ENCODE measurements around the gene VTI1A. TPM values are rescaled to one million over a fixed set of nuclear protein-coding genes. Genes with fewer than 3 reads are reported as not detected.

The VTI1A gene
- total and polyA plus RNA-seq, 2 experiments from 2014 or later = 26.8 to 31.0 TPM

DNA sequence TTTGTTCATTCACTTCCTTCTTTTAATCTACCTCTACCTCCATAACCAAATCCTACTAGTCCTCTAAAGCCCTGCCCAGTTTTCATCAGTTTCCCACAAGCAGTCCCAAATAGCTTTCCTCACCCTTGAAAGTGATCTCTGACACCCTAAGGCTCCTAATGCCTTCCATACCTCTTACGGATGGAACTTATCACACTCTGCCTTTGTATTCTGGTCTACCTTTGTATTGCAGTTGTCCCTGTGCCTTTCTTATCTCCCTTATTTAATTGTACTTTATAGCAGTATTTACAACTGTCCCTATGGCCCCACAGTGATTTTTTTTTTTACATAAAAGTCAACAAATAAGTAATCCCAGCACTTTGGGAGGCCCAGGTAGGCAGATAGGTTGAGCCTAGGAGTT, 39.3 kb upstream of the VTI1A start:
- TF ChIP-seq, protein P1, sequence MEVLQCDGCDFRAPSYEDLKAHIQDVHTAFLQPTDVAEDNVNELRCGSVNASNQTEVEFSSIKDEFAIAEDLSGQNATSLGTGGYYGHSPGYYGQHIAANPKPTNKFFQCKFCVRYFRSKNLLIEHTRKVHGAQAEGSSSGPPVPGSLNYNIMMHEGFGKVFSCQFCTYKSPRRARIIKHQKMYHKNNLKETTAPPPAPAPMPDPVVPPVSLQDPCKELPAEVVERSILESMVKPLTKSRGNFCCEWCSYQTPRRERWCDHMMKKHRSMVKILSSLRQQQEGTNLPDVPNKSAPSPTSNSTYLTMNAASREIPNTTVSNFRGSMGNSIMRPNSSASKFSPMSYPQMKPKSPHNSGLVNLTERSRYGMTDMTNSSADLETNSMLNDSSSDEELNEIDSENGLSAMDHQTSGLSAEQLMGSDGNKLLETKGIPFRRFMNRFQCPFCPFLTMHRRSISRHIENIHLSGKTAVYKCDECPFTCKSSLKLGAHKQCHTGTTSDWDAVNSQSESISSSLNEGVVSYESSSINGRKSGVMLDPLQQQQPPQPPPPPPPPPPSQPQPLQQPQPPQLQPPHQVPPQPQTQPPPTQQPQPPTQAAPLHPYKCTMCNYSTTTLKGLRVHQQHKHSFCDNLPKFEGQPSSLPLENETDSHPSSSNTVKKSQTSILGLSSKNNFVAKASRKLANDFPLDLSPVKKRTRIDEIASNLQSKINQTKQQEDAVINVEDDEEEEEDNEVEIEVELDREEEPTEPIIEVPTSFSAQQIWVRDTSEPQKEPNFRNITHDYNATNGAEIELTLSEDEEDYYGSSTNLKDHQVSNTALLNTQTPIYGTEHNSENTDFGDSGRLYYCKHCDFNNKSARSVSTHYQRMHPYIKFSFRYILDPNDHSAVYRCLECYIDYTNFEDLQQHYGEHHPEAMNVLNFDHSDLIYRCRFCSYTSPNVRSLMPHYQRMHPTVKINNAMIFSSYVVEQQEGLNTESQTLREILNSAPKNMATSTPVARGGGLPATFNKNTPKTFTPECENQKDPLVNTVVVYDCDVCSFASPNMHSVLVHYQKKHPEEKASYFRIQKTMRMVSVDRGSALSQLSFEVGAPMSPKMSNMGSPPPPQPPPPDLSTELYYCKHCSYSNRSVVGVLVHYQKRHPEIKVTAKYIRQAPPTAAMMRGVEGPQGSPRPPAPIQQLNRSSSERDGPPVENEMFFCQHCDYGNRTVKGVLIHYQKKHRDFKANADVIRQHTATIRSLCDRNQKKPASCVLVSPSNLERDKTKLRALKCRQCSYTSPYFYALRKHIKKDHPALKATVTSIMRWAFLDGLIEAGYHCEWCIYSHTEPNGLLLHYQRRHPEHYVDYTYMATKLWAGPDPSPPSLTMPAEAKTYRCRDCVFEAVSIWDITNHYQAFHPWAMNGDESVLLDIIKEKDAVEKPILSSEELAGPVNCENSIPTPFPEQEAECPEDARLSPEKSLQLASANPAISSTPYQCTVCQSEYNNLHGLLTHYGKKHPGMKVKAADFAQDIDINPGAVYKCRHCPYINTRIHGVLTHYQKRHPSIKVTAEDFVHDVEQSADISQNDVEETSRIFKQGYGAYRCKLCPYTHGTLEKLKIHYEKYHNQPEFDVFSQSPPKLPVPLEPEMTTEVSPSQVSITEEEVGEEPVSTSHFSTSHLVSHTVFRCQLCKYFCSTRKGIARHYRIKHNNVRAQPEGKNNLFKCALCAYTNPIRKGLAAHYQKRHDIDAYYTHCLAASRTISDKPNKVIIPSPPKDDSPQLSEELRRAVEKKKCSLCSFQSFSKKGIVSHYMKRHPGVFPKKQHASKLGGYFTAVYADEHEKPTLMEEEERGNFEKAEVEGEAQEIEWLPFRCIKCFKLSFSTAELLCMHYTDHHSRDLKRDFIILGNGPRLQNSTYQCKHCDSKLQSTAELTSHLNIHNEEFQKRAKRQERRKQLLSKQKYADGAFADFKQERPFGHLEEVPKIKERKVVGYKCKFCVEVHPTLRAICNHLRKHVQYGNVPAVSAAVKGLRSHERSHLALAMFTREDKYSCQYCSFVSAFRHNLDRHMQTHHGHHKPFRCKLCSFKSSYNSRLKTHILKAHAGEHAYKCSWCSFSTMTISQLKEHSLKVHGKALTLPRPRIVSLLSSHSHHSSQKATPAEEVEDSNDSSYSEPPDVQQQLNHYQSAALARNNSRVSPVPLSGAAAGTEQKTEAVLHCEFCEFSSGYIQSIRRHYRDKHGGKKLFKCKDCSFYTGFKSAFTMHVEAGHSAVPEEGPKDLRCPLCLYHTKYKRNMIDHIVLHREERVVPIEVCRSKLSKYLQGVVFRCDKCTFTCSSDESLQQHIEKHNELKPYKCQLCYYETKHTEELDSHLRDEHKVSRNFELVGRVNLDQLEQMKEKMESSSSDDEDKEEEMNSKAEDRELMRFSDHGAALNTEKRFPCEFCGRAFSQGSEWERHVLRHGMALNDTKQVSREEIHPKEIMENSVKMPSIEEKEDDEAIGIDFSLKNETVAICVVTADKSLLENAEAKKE (CRISPR knock-in tag; IDR thresholded peaks at IDR 0.05) = no peak
- TF ChIP-seq EZH2phosphoT487 (IDR thresholded peaks at IDR 0.05; ENCODE audit: unreplicated experiment) = no peak
- TF ChIP-seq JUNB (IDR thresholded peaks at IDR 0.05; ENCODE audit: unreplicated experiment) = no peak
- TF ChIP-seq ZNF114 (CRISPR knock-in tag; IDR thresholded peaks at IDR 0.05) = no peak
- TF ChIP-seq, protein P2, sequence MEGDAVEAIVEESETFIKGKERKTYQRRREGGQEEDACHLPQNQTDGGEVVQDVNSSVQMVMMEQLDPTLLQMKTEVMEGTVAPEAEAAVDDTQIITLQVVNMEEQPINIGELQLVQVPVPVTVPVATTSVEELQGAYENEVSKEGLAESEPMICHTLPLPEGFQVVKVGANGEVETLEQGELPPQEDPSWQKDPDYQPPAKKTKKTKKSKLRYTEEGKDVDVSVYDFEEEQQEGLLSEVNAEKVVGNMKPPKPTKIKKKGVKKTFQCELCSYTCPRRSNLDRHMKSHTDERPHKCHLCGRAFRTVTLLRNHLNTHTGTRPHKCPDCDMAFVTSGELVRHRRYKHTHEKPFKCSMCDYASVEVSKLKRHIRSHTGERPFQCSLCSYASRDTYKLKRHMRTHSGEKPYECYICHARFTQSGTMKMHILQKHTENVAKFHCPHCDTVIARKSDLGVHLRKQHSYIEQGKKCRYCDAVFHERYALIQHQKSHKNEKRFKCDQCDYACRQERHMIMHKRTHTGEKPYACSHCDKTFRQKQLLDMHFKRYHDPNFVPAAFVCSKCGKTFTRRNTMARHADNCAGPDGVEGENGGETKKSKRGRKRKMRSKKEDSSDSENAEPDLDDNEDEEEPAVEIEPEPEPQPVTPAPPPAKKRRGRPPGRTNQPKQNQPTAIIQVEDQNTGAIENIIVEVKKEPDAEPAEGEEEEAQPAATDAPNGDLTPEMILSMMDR (conservative IDR thresholded peaks at IDR 0.05; ENCODE audit: low read depth in 2 of 2) = no peak
- no peak for TF ChIP-seq POLR2AphosphoS5 (IDR thresholded peaks at IDR 0.05; ENCODE audit: low read depth)
- TF ChIP-seq, protein P3, sequence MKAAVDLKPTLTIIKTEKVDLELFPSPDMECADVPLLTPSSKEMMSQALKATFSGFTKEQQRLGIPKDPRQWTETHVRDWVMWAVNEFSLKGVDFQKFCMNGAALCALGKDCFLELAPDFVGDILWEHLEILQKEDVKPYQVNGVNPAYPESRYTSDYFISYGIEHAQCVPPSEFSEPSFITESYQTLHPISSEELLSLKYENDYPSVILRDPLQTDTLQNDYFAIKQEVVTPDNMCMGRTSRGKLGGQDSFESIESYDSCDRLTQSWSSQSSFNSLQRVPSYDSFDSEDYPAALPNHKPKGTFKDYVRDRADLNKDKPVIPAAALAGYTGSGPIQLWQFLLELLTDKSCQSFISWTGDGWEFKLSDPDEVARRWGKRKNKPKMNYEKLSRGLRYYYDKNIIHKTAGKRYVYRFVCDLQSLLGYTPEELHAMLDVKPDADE (IDR thresholded peaks at IDR 0.05) = no peak
- TF ChIP-seq CREB1 (CRISPR knock-in tag; IDR thresholded peaks at IDR 0.05; ENCODE audit: low read depth) = no peak
- no peak for TF ChIP-seq NANOG (IDR thresholded peaks at IDR 0.05; ENCODE audit: borderline replicate concordance)
- no peak for TF ChIP-seq STAT1 (IDR thresholded peaks at IDR 0.05; ENCODE audit: unreplicated experiment)
- TF ChIP-seq ZNF331 (CRISPR knock-in tag; IDR thresholded peaks at IDR 0.05; ENCODE audit: low read depth) = no peak
- no peak for TF ChIP-seq EZH2 (IDR thresholded peaks at IDR 0.05; ENCODE audit: low read depth, unreplicated experiment)
- H3K4me1 ChIP-seq (ENCODE audit: insufficient read depth) = no peaks in the 10 kb centered on the region
- Mint-ChIP-seq H3K9me3 (no peaks in the 10 kb centered on the region), H3K27ac (no peak overlapping the region), H3K36me3 (ENCODE audit: low read depth) (no peaks in the 10 kb centered on the region), H3K4me1 (no peaks in the 10 kb centered on the region), H3K27me3 (ENCODE audit: insufficient read depth, low read depth, poor library complexity) (no peaks in the 10 kb centered on the region), H3K4me3 (no peak overlapping the region)
- H3K4me2 ChIP-seq = no peak overlapping the region
- no peaks in the 10 kb centered on the region for H3K36me3 ChIP-seq (ENCODE audit: insufficient read depth)
- 0 out of 2 replicates have a peak, but pooled peaks cover 8% of the 10 kb centered on the region for H3K9me2 ChIP-seq (ENCODE audit: insufficient read depth)
- H4K20me1 ChIP-seq (replicated peaks; ENCODE audit: insufficient read depth) = no peaks in the 10 kb centered on the region
- no peak overlapping the region for H3K4me3 ChIP-seq
- H3F3A ChIP-seq (replicated peaks; ENCODE audit: low read depth) = no peaks in the 10 kb centered on the region
- H3K27ac ChIP-seq (ENCODE audit: low read depth) = no peak overlapping the region
- no peaks in the 10 kb centered on the region for H3K79me2 ChIP-seq (replicated peaks; ENCODE audit: insufficient read depth)
- ATAC-seq = no peak
- no peak overlapping the region for H2AFZ ChIP-seq
- no peak for DNase-seq (ENCODE audit: low spot score)
- H3K27me3 ChIP-seq (ENCODE audit: insufficient read depth) = no peaks in the 10 kb centered on the region
